Kidney epithelial cell (primary cell): ENCODE results near the gene NAV2. TPM values are rescaled to one million over a fixed set of nuclear protein-coding genes. Genes with fewer than 3 reads are reported as not detected.
"Not testable (repeated sequence)": the region's sequence is repeated elsewhere in the genome, so short reads cannot be mapped to it uniquely, and the experiment has no call there.

Source experiments
- DNase-seq: peaks from one replicate; pipeline ENCODE4 v3.0.0-alpha.2; 2010; ENCODE audit warnings: low read depth
- H3K27me3 ChIP-seq: 2 replicates; pipeline ENCODE4 v1.6.0; 2011; ENCODE audit warnings: low read length; ENCODE audit not compliant: control insufficient read depth, insufficient read depth
- H3K36me3 ChIP-seq: 2 replicates; pipeline ENCODE4 v1.5.1; 2011; ENCODE audit warnings: low read length; ENCODE audit not compliant: control insufficient read depth, insufficient read depth
- H3K4me3 ChIP-seq: 2 replicates; pipeline ENCODE4 v1.5.1; 2011; ENCODE audit warnings: low read depth, mild to moderate bottlenecking, control low read depth, low read length
- CTCF ChIP-seq: IDR thresholded peaks from 2 replicates; pipeline ENCODE4 v1.5.1; 2011; ENCODE audit warnings: mild to moderate bottlenecking, moderate library complexity, low read length, control low read depth, inconsistent platforms; ENCODE audit not compliant: insufficient read depth, poor library complexity, severe bottlenecking
- total RNA-seq: library from RNA; depleted of rRNA; stranded (reverse); fragments of >200 nt; gene quantifications from 2 replicates; pipeline ENCODE4 v1.2.3, GENCODE V29; 2015

NAV2 gene
- total RNA-seq, 1 donor from 2014 or later, result 41.5 TPM

GRCh38 chr11:19957294-19957943 lies 244.8 kb downstream of the NAV2 start:
- Histone ChIP-seq H3K36me3 (peaks cover 2% of the 10 kb centered on the region), H3K4me3 (no peak overlapping the region), H3K27me3 (no peaks in the 10 kb centered on the region)
- DNase-seq, result no peak
- TF ChIP-seq CTCF, result no peak

GRCh38 chr11:19958204-19958603 lies 245.6 kb downstream of the NAV2 start:
- TF ChIP-seq CTCF, result no peak
- peaks cover 2% of the 10 kb centered on the region for H3K36me3 ChIP-seq
- H3K27me3 ChIP-seq, result no peaks in the 10 kb centered on the region
- H3K4me3 ChIP-seq, result no peak overlapping the region
- no peak for DNase-seq

- Histone ChIP-seq H3K27me3 (no peaks in the 10 kb centered on the region), H3K36me3 (peaks cover 2% of the 10 kb centered on the region), H3K4me3 (no peak overlapping the region)
- DNase-seq, result no peak
- TF ChIP-seq CTCF, result no peak
These were observed 246.6 kb downstream of the NAV2 start for GRCh38 chr11:19959210-19959609.

GRCh38 chr11:19959648-19960059 lies 247.0 kb downstream of the NAV2 start:
- DNase-seq, result no peak
- Histone ChIP-seq H3K4me3 (no peak overlapping the region), H3K27me3 (no peaks in the 10 kb centered on the region), H3K36me3 (peaks cover 2% of the 10 kb centered on the region)
- no peak for TF ChIP-seq CTCF

- not testable (repeated sequence) for H3K27me3 ChIP-seq, H3K4me3 ChIP-seq, H3K36me3 ChIP-seq, DNase-seq
These were observed 247.8 kb downstream of the NAV2 start for GRCh38 chr11:19960410-19960809.

GRCh38 chr11:19961225-19961624 lies 248.6 kb downstream of the NAV2 start:
- no peak for TF ChIP-seq CTCF
- Histone ChIP-seq H3K36me3 (no peaks in the 10 kb centered on the region), H3K27me3 (no peaks in the 10 kb centered on the region), H3K4me3 (no peak overlapping the region)
- no peak for DNase-seq
